Raji (cell line): ENCODE results near the gene CNTNAP1.

Source experiments
- POLR2A ChIP-seq: IDR thresholded peaks from 2 replicates; pipeline ENCODE4 v1.6.1; 2011; ENCODE audit warnings: low read depth, low read length, control low read depth; ENCODE audit not compliant: insufficient read depth

The CNTNAP1 gene

GRCh38 chr17:42694524-42694923 lies 12.2 kb downstream of the CNTNAP1 start:
- TF ChIP-seq POLR2A = no peak

- no peak for TF ChIP-seq POLR2A
Measured at GRCh38 chr17:42695500-42695899, 13.2 kb downstream of the CNTNAP1 start.

- no peak for TF ChIP-seq POLR2A
Measured at GRCh38 chr17:42697108-42697811, 14.9 kb downstream of the CNTNAP1 start.

GRCh38 chr17:42698736-42699414 lies 16.5 kb downstream of the CNTNAP1 start:
- TF ChIP-seq POLR2A = no peak

- TF ChIP-seq POLR2A = no peak
Measured at GRCh38 chr17:42699415-42699740, 17.0 kb downstream of the CNTNAP1 start.

GRCh38 chr17:42700586-42701289 lies 18.4 kb downstream of the CNTNAP1 start:
- TF ChIP-seq POLR2A = no peak

GRCh38 chr17:42702446-42702845 lies 20.1 kb downstream of the CNTNAP1 start:
- no peak for TF ChIP-seq POLR2A

- TF ChIP-seq POLR2A = no peak
Measured at GRCh38 chr17:42704490-42704836, 22.1 kb downstream of the CNTNAP1 start.

GRCh38 chr17:42704837-42705494 lies 22.6 kb downstream of the CNTNAP1 start:
- no peak for TF ChIP-seq POLR2A

- no peak for TF ChIP-seq POLR2A
Measured at GRCh38 chr17:42706732-42707131, 24.4 kb downstream of the CNTNAP1 start.

GRCh38 chr17:42708588-42708987 lies 26.3 kb downstream of the CNTNAP1 start:
- no peak for TF ChIP-seq POLR2A

- TF ChIP-seq POLR2A = no peak
Measured at GRCh38 chr17:42709561-42709960, 27.2 kb downstream of the CNTNAP1 start.

- no peak for TF ChIP-seq POLR2A
Measured at GRCh38 chr17:42720996-42721583, 38.8 kb downstream of the CNTNAP1 start.

- TF ChIP-seq POLR2A = no peak
Measured at GRCh38 chr17:42723636-42724035, 41.3 kb downstream of the CNTNAP1 start.

- no peak for TF ChIP-seq POLR2A
Measured at GRCh38 chr17:42725143-42725542, 42.8 kb downstream of the CNTNAP1 start.
